ENCODE measurements around the gene TSGA10. TPM values are rescaled to one million over a fixed set of nuclear protein-coding genes. Genes with fewer than 3 reads are reported as not detected.

Gene TSGA10
- total RNA-seq, 2 donors from 2014 or later, result 15.0 to 17.1 TPM

- Histone ChIP-seq H3K27ac (no peak overlapping the region), H3K4me3 (no peak overlapping the region), H3K9me3 (no peaks in the 10 kb centered on the region), H3K4me1 (no peaks in the 10 kb centered on the region), H3K27me3 (no peaks in the 10 kb centered on the region), H3K36me3 (replicated peaks in 1 of 2; ENCODE audit: insufficient read depth in 1 of 2, low read depth in 2 of 2) (peaks cover 0 to 20% of the 10 kb centered on the region in 2 donors)
- intact Hi-C loops (cut with DNase I), result no loop called here
- 81 to 84% methylated on average over 5 of the region's 5 CpGs for WGBS, 2 donors
- ATAC-seq (no peak), DNase-seq (no peak)
- TF ChIP-seq CTCF (IDR thresholded peaks at IDR 0.05), result no peak
- no peak for TF ChIP-seq POLR2A (IDR thresholded peaks at IDR 0.05)
Observed at GRCh38 chr2:99166218-99166617, 11.5 kb upstream of the TSGA10 start.

DNA sequence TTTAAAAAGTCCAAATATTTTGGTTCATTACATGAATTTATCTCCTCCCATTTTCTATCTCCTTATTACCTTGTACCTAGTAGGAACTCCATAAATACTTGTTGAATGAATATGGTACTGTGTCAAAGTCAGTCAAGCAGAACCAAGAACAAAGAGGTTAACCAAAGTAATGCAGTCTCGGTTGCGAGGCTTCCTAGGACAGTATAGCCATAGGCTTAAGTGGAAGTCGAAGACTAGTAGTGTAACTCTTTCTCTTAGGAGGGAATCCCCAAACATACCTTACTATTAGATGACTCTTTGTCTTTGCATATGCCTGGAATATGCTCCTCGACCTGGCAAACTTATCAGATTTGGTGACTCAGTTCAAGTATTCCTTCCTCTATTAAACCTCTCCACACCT is 4.9 kb upstream of the TSGA10 start:
- no peak for DNase-seq
- H3K4me3 ChIP-seq, result no peak overlapping the region
- intact Hi-C loops (cut with DNase I), result no loop called here
- ATAC-seq, result no peak
- TF ChIP-seq CTCF (IDR thresholded peaks at IDR 0.05), result no peak
- no peak for TF ChIP-seq POLR2A (IDR thresholded peaks at IDR 0.05)
- no peaks in the 10 kb centered on the region for H3K9me3 ChIP-seq
- peaks cover 9% of the 10 kb centered on the region for H3K4me1 ChIP-seq
- H3K27ac ChIP-seq, result no peak overlapping the region
- H3K36me3 ChIP-seq (replicated peaks in 1 of 2; ENCODE audit: insufficient read depth in 1 of 2, low read depth in 2 of 2), result no peaks in the 10 kb centered on the region
- H3K27me3 ChIP-seq, result no peaks in the 10 kb centered on the region
- WGBS, 2 donors, result 84 to 85% methylated on average over 4 of the region's 4 CpGs

DNA sequence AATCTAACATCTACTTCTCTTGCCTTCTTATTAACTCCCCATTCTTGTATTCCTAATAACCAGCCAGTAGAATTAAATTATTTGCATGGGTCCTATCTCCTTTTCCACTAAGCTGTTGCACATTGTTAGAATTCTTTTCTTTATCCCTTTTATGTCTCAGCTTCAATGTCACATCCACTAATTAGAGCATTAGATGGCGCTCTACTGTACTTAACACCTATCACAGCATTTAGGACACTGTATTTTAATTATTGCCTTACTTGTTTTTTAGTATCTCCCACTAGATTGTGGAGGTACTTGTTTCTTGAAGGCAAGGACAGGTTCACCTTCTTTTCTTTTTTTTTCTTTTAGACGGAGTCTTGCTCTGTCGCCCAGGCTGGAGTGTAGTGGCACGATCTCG is 3.9 kb upstream of the TSGA10 start:
- H3K27me3 ChIP-seq, result no peaks in the 10 kb centered on the region
- TF ChIP-seq POLR2A (IDR thresholded peaks at IDR 0.05) (no peak), CTCF (IDR thresholded peaks at IDR 0.05) (no peak)
- intact Hi-C loops (cut with DNase I), result no loop called here
- no peak for DNase-seq
- no peak overlapping the region for H3K27ac ChIP-seq
- 95 to 100% methylated on average over 5 of the region's 5 CpGs for WGBS, 2 donors
- H3K4me1 ChIP-seq, result peaks cover 16% of the 10 kb centered on the region
- H3K9me3 ChIP-seq, result no peaks in the 10 kb centered on the region
- no peak for ATAC-seq
- H3K36me3 ChIP-seq (replicated peaks in 1 of 2; ENCODE audit: insufficient read depth in 1 of 2, low read depth in 2 of 2), result no peaks in the 10 kb centered on the region
- no peak overlapping the region for H3K4me3 ChIP-seq

GRCh38 chr2:99156891-99157290 is 2.1 kb upstream of the TSGA10 start:
- Histone ChIP-seq H3K27me3 (no peaks in the 10 kb centered on the region), H3K9me3 (no peaks in the 10 kb centered on the region), H3K27ac (no peak overlapping the region), H3K4me3 (no peak overlapping the region), H3K36me3 (replicated peaks in 1 of 2; ENCODE audit: insufficient read depth in 1 of 2, low read depth in 2 of 2) (no peaks in the 10 kb centered on the region), H3K4me1 (peaks cover 24% of the 10 kb centered on the region)
- DNase-seq (no peak), ATAC-seq (no peak)
- 52 to 97% methylated on average over 1 of the region's 1 CpG for WGBS, 2 donors
- intact Hi-C loops (cut with DNase I), result no loop called here
- TF ChIP-seq CTCF (IDR thresholded peaks at IDR 0.05) (no peak), POLR2A (IDR thresholded peaks at IDR 0.05) (no peak)

DNA sequence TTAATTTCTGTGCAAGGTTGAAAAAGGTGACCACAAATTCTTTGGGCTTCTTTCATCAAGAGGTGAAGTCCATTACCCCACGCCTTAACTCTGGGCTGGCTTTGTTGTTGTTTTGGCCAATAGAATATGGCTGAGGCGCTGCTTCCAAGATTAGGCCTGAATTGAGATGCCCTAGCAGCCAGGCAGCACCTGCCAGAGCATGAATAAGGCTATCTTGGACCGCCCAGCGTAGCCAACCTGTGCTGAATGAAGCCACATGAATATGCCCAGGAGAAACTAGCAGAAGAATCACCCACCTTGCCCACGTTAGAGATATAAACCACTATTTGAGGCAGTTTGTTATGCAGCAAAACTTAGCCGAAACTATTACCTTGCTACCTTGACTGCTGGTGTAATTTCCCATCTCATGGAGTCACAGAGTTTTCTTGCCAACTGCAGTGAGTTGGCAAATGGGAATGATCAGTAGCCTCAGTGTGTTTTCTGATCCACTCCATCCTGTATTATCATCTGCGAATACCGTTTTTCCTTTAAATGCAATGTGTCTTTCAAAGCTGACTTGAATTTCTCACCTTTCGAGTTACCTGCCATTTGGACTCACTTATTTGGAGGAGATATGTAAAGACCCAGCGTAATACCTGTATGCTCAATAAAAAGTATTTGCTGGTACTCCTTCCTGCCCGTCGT is 679 bp downstream of the TSGA10 start:
- Histone ChIP-seq H3K4me1 (peaks cover 24% of the 10 kb centered on the region), H3K9me3 (no peaks in the 10 kb centered on the region), H3K4me3 (peak overlapping the region; percentile 17 to 66), H3K27me3 (no peaks in the 10 kb centered on the region), H3K27ac (peak overlapping the region; percentile 68 to 98 (median 91)), H3K36me3 (replicated peaks in 1 of 2; ENCODE audit: insufficient read depth in 1 of 2, low read depth in 2 of 2) (no peaks in the 10 kb centered on the region)
- ATAC-seq (no peak), DNase-seq (peak in 2 of 4 donors; percentile 13 to 36)
- intact Hi-C loops (cut with DNase I), result no loop called here
- WGBS, 2 donors, result 21 to 26% methylated on average over 12 of the region's 12 CpGs
- no peak for TF ChIP-seq POLR2A (IDR thresholded peaks at IDR 0.05)

Data from body of pancreas (tissue), 4 donors.